Spleen (tissue), 11 donors: Measurements from ENCODE around the gene BRD3. TPM values are rescaled to one million over a fixed set of nuclear protein-coding genes. Genes with fewer than 3 reads are reported as not detected.

ENCODE experiments used
- DNase-seq: peaks from one replicate; pipeline ENCODE4 v3.0.0-alpha.2; 2020
- H3K27ac ChIP-seq, 8 donors: fragments of 200-600 bp; sonication (generic) in 7 of 8; 1 replicate in 4 of 8; 2 replicates in 4 of 8; pipeline versions ENCODE4 v1.5.0 to v1.8.0; 2016 to 2021; ENCODE audit warnings: inconsistent platforms in 4 of 8, mild to moderate bottlenecking in 4 of 8, moderate library complexity in 1 of 8
- H3K27me3 ChIP-seq, 7 donors: fragments of 200-600 bp; sonication (generic) in 6 of 7; replicated peaks in 1 of 7; 1 replicate in 4 of 7; 2 replicates in 3 of 7; pipeline versions ENCODE4 v1.5.0 to v1.8.0; 2016 to 2021; ENCODE audit warnings: inconsistent platforms in 3 of 7, mild to moderate bottlenecking in 1 of 7
- H3K36me3 ChIP-seq, 6 donors: fragments of 200-600 bp; sonication (generic) in 5 of 6; 1 replicate in 4 of 6; 2 replicates in 2 of 6; pipeline versions ENCODE4 v1.5.0 to v1.8.0; 2016 to 2021; ENCODE audit warnings: inconsistent platforms in 2 of 6
- H3K4me1 ChIP-seq, 6 donors: fragments of 200-600 bp; sonication (generic) in 5 of 6; 1 replicate in 3 of 6; 2 replicates in 3 of 6; pipeline versions ENCODE4 v1.5.0 to v1.8.0; 2016 to 2021; ENCODE audit warnings: inconsistent platforms in 3 of 6
- H3K4me3 ChIP-seq, 8 donors: fragments of 200-600 bp; sonication (generic) in 7 of 8; 1 replicate in 4 of 8; 2 replicates in 4 of 8; pipeline versions ENCODE4 v1.5.0 to v1.8.0; 2016 to 2021; ENCODE audit warnings: inconsistent platforms in 4 of 8, mild to moderate bottlenecking in 4 of 8, moderate library complexity in 2 of 8
- H3K9me3 ChIP-seq, 8 donors: fragments of 200-600 bp; sonication (generic) in 7 of 8; 1 replicate in 4 of 8; 2 replicates in 4 of 8; pipeline versions ENCODE4 v1.5.0 to v1.8.0; 2016 to 2021; ENCODE audit warnings: inconsistent platforms in 4 of 8
- CTCF ChIP-seq, 11 experiments: fragments of 200-600 bp in 7 of 11; fragments of 450-650 bp in 4 of 11; sonication (generic) in 4 of 11; IDR thresholded peaks in 8 of 11; conservative IDR thresholded peaks in 3 of 11; 1 replicate in 7 of 11; 2 replicates in 4 of 11; pipeline versions ENCODE4 v1.4.0 to v1.8.0; 2016 to 2021; ENCODE audit warnings: antibody characterized with exemption in 11 of 11, inconsistent platforms in 4 of 11, mild to moderate bottlenecking in 1 of 11
- POLR2A ChIP-seq, 3 donors: fragments of 450-650 bp; IDR thresholded peaks; one replicate each; pipeline ENCODE4 v1.5.1; 2017; ENCODE audit warnings: antibody characterized with exemption in 3 of 3, mild to moderate bottlenecking in 1 of 3
- POLR2AphosphoS5 ChIP-seq, 3 donors: sonication (generic); formaldehyde crosslinking; IDR thresholded peaks; one replicate each; pipeline ENCODE4 v1.5.1; 2017; ENCODE audit warnings: antibody characterized with exemption in 3 of 3
- WGBS, 5 donors: extraction: QIAGEN DNeasy Blood & Tissue Kit in 3 of 5; methylation state at CpG; one replicate each; pipeline versions ENCODE4 v1.1.5 to v1.1.7; 2013 to 2018; 5-methylcytosine and 5-hydroxymethylcytosine counted together
- intact Hi-C: fragments of 100-400 bp; cut with DNase I; formaldehyde crosslinking; loops from one replicate; pipeline ENCODE4 v1.15.0; 2023; ENCODE audit warnings: low total_unique reads
- polyA plus RNA-seq, 3 donors: library from polyadenylated mRNA; stranded (reverse); fragments of 200-250 nt; gene quantifications; one replicate each; pipeline ENCODE4 v1.2.1, GENCODE V29; 2013
- total RNA-seq, 7 donors: library from RNA; depleted of rRNA in 3 of 7; stranded (reverse); fragments of >200 nt in 3 of 7; fragmentation: NEBNext Ultra II Directional in 4 of 7; extraction: Animal tissue kit (Norgen Biotek cat#: 25700) in 4 of 7; gene quantifications; one replicate each; pipeline versions ENCODE4 v1.1.0 to v1.2.1, GENCODE V29; 2016 to 2021
- donor health status: healthy with polysubstance abuse.
- donor health status: DM: no; HTN: no; CAD: no; lungs with moderate emphysema.
- donor health status: DM: no; HTN: no; CAD: no.
- donor health status: Bipolar disorder and iron deficiency.
- donor health status: healthy.
- donor health status: DM: no; HTN: no; CAD: no.
- donor health status: DM: yes; HTN: yes; CAD: no.

The BRD3 gene
- total and polyA plus RNA-seq, 10 donors, result 5.9 to 54.0 (median 30.0) TPM

GRCh38 chr9:134044944-134045343, 22.9 kb downstream of the BRD3 start:
- Histone ChIP-seq H3K4me3 (no peak overlapping the region), H3K9me3 (no peaks in the 10 kb centered on the region), H3K27ac (no peak overlapping the region), H3K4me1 (peaks cover 0 to 15% (median 4%) of the 10 kb centered on the region in 6 donors), H3K27me3 (no peaks in the 10 kb centered on the region), H3K36me3 (peaks cover 6 to 100% (median 87%) of the 10 kb centered on the region in 6 donors)
- WGBS, 5 donors, result 88 to 94% (median 90%) methylated on average over 9 to 12 of the region's 12 CpGs
- intact Hi-C loops, result no loop called here
- no peak for TF ChIP-seq CTCF (IDR thresholded peaks at IDR 0.05 in 8 of 11, conservative IDR thresholded peaks at IDR 0.05 in 3 of 11)
- peak in 1 of 3 donors; percentile 37 for TF ChIP-seq POLR2AphosphoS5 (IDR thresholded peaks at IDR 0.05)
- no peak for DNase-seq

- Histone ChIP-seq H3K4me1 (peaks cover 0 to 15% (median 4%) of the 10 kb centered on the region in 6 donors), H3K27ac (no peak overlapping the region), H3K9me3 (peaks cover 0 to 8% (median 3%) of the 10 kb centered on the region in 8 donors), H3K4me3 (no peak overlapping the region), H3K27me3 (no peaks in the 10 kb centered on the region), H3K36me3 (peaks cover 6 to 100% (median 87%) of the 10 kb centered on the region in 6 donors)
- intact Hi-C loops, result no loop called here
- no peak for TF ChIP-seq POLR2AphosphoS5 (IDR thresholded peaks at IDR 0.05)
- TF ChIP-seq CTCF (IDR thresholded peaks at IDR 0.05 in 8 of 11, conservative IDR thresholded peaks at IDR 0.05 in 3 of 11), result no peak
- TF ChIP-seq POLR2A (IDR thresholded peaks at IDR 0.05), result no peak
- WGBS, 5 donors, result 60 to 85% (median 79%) methylated on average over 9 to 11 of the region's 11 CpGs
- DNase-seq, result no peak
These were observed 24.3 kb downstream of the BRD3 start for GRCh38 chr9:134043531-134043988.

- DNase-seq, result no peak
- no peaks in the 10 kb centered on the region for H3K27me3 ChIP-seq
- H3K4me1 ChIP-seq, result peaks cover 0 to 15% (median 4%) of the 10 kb centered on the region in 6 donors
- H3K9me3 ChIP-seq, result peaks cover 0 to 22% (median 16%) of the 10 kb centered on the region in 8 donors
- H3K27ac ChIP-seq, result no peak overlapping the region
- H3K4me3 ChIP-seq, result no peak overlapping the region
- peaks cover 0 to 100% (median 84%) of the 10 kb centered on the region in 6 donors for H3K36me3 ChIP-seq
- TF ChIP-seq POLR2AphosphoS5 (IDR thresholded peaks at IDR 0.05) (peak in 2 of 3 donors; percentile 5 to 46), POLR2A (IDR thresholded peaks at IDR 0.05) (no peak)
- 84 to 100% (median 91%) methylated on average over 6 to 16 of the region's 16 CpGs for WGBS, 5 donors
- intact Hi-C loops, result no loop called here
These were observed 26.2 kb downstream of the BRD3 start for GRCh38 chr9:134041649-134041962.

DNA sequence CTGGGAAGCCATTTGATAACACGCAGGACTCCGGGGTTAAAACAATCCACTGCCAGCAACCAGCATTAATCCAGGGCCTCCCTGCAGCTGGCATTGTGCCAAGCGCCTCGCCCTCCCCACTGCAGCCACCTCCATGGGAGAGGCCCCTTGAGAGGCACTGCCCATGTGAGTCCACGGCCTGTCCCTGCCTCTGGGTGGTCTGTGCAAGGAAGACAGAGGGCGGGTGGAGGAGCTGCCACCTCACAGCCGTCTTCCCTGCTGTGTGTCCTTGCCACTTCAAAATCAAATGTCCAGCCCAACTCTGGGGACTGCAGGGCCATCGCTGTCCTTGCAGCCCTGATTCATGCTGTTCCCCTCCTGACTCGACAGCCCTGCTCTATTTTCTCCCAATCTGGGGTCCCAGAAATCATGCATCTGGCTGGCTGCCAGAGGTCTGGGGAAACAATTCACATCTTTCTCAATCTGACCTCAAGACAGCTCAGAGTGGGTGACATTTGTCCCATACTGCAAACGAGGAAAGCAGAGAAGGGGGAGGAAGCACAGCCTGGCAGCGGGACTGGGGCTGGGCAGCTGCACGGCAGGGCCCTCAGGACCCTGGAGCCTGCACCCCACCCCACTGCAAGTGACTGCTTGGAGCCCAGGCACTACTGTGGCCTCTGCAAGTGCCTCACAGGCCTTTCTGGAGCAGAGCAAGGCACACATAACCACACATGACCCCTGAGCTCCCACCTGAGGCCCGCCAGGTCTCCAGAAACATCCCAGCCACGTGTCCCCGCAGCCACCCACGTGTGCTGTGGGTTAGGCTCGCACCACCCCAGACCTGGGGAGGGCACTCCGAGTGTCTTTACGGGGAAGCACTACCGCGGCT, 26.8 kb downstream of the BRD3 start:
- intact Hi-C loops, result no loop called here
- WGBS, 5 donors, result 69 to 85% (median 74%) methylated on average over 12 to 21 of the region's 21 CpGs
- Histone ChIP-seq H3K9me3 (peaks cover 0 to 22% (median 16%) of the 10 kb centered on the region in 8 donors), H3K27ac (no peak overlapping the region), H3K4me3 (no peak overlapping the region), H3K27me3 (no peaks in the 10 kb centered on the region), H3K36me3 (peaks cover 0 to 100% (median 84%) of the 10 kb centered on the region in 6 donors), H3K4me1 (peaks cover 0 to 15% (median 4%) of the 10 kb centered on the region in 6 donors)
- no peak for DNase-seq
- no peak for TF ChIP-seq CTCF (IDR thresholded peaks at IDR 0.05 in 8 of 11, conservative IDR thresholded peaks at IDR 0.05 in 3 of 11)
- TF ChIP-seq POLR2A (IDR thresholded peaks at IDR 0.05), result no peak
- peak in 1 of 3 donors; percentile 14 for TF ChIP-seq POLR2AphosphoS5 (IDR thresholded peaks at IDR 0.05)
